ENCODE data around the gene PDPK1. TPM values are rescaled to one million over a fixed set of nuclear protein-coding genes. Genes with fewer than 3 reads are reported as not detected.

Gene PDPK1
- polyA plus RNA-seq, 1 donor (not counting 4 experiments of a cell fraction or from before 2014, with no cell fraction given): 23.4 TPM

DNA sequence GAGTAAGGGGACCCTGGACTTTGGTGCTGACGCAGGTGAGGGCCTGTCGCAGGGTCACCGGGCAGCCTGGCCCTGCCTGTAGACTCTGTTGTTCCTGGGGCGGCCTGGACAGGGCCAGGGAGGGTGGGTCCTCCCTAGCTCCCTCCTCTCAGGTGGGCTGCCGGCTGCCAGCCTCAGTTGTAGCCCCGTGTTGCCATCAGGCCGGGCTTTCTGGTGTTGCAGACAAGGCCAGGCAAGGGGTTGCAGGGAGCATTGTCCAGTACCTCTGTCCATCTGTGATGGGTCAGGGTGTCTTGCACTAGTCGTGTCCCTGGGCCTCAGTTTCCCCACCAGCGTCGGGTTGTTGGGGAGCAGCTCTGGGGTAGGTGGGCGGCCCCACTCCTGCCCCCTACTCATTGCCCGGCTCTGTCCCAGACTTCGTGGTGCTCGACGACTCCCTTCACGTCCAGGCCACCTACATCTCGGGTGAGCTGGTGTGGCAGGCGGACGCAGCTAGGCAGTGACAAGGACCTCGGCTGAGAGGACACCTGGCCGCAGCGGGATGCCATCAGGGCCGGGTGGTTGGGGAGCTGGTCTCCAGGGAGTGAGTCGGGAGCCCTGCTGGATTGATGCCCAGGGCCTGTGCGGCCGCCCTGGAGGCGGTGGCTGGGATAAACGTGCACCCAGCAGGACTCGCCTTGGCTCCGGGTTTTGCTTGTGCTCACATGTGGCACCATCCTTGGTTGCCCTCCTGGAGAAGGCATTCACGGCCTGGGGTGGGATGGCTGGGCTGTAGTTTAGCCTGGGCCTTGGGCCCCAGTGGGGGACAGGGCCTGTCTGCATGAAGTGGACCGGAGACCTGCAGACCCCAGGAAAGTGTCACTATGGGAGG lies 8.5 kb upstream of the PDPK1 start:
- Histone ChIP-seq H3K9ac (ENCODE audit: control insufficient read depth, extremely low read depth, insufficient read depth, low read length) (no peak overlapping the region), H3K27ac (ENCODE audit: control insufficient read depth, insufficient read depth, low read length) (no peak overlapping the region), H3K9me3 (ENCODE audit: control insufficient read depth, low read depth, low read length) (no peaks in the 10 kb centered on the region), H3K4me1 (ENCODE audit: control insufficient read depth, extremely low read depth, insufficient read depth, low read length) (peaks cover 14% of the 10 kb centered on the region), H3K36me3 (ENCODE audit: control insufficient read depth in 2 of 2, extremely low read depth in 1 of 2, insufficient read depth in 2 of 2, low read length in 2 of 2) (peaks cover 16 to 34% of the 10 kb centered on the region in 2 experiments), H3K79me2 (ENCODE audit: control insufficient read depth, insufficient read depth, low read length) (no peaks in the 10 kb centered on the region), H3K4me3 (ENCODE audit: control insufficient read depth in 2 of 3, extremely low read depth in 1 of 3, insufficient read depth in 2 of 3, low read depth in 1 of 3, low read length in 3 of 3) (no peak overlapping the region), H3K9me1 (ENCODE audit: control insufficient read depth, extremely low read depth, insufficient read depth, low read length) (no peaks in the 10 kb centered on the region), H2AFZ (ENCODE audit: control insufficient read depth, low read length) (no peak overlapping the region), H3K4me2 (ENCODE audit: control insufficient read depth, extremely low read depth, insufficient read depth, low read depth, low read length) (no peak overlapping the region), H3K27me3 (ENCODE audit: control insufficient read depth, extremely low read depth, insufficient read depth, low read length) (no peaks in the 10 kb centered on the region), H4K20me1 (ENCODE audit: control insufficient read depth, extremely low read depth, insufficient read depth, low read length) (peaks cover under 1% of the 10 kb centered on the region)
- dilution Hi-C loops (cut with MboI; ENCODE audit: extremely low pct_ligation_motif_present, low sequenced_read_pairs): no loop called here
- FAIRE-seq (no peak), DNase-seq (ENCODE audit: low read depth, low spot score) (no peak)
- TF ChIP-seq EZH2 (IDR thresholded peaks at IDR 0.05; ENCODE audit: low read length): no peak
- TF ChIP-seq, protein P1, sequence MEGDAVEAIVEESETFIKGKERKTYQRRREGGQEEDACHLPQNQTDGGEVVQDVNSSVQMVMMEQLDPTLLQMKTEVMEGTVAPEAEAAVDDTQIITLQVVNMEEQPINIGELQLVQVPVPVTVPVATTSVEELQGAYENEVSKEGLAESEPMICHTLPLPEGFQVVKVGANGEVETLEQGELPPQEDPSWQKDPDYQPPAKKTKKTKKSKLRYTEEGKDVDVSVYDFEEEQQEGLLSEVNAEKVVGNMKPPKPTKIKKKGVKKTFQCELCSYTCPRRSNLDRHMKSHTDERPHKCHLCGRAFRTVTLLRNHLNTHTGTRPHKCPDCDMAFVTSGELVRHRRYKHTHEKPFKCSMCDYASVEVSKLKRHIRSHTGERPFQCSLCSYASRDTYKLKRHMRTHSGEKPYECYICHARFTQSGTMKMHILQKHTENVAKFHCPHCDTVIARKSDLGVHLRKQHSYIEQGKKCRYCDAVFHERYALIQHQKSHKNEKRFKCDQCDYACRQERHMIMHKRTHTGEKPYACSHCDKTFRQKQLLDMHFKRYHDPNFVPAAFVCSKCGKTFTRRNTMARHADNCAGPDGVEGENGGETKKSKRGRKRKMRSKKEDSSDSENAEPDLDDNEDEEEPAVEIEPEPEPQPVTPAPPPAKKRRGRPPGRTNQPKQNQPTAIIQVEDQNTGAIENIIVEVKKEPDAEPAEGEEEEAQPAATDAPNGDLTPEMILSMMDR (optimal IDR thresholded peaks at IDR 0.05 in 1 of 3, IDR thresholded peaks at IDR 0.05 in 1 of 3, conservative IDR thresholded peaks at IDR 0.05 in 1 of 3; ENCODE audit: extremely low read depth in 1 of 3, insufficient read depth in 2 of 3, low read length in 3 of 3): peak in 2 of 3 experiments; percentile 15 to 20

DNA sequence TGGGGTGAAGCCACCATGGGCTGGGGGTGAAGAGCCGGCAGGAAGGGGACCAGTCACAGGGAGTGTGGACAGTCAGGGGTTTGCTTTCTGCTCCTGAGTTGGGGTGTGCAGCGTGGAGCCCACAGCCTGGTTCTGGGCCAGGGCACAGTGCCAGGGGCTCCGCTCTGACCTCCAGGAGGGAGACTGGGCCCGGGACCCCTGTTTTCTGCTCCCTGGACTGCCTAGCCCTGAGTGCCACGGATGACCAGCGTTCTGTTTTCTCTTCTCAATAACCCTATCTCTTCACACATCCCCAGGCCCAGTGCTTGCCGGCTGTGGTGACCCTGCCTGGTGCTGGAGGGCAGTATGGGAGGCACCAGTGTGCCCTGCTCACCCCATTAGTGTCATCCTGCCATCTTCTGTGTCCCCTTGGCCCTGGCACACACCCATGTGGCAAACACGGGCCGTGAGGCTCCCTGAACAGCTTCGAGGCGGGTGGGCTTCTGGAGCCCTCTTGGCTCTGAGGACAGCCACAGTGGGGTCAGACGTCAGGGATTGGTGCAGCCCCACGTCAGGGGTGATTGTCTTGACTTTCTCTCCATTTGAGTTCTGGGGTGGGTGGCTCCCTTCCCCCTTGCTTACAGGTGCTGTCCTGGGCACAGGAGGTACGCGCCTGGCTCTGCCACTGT lies 7.7 kb upstream of the PDPK1 start:
- no peak overlapping the region for H3K9ac ChIP-seq (ENCODE audit: control insufficient read depth, extremely low read depth, insufficient read depth, low read length)
- no peak overlapping the region for H2AFZ ChIP-seq (ENCODE audit: control insufficient read depth, low read length)
- H3K27me3 ChIP-seq (ENCODE audit: control insufficient read depth, extremely low read depth, insufficient read depth, low read length): no peaks in the 10 kb centered on the region
- H3K36me3 ChIP-seq (ENCODE audit: control insufficient read depth in 2 of 2, extremely low read depth in 1 of 2, insufficient read depth in 2 of 2, low read length in 2 of 2): peaks cover 11 to 28% of the 10 kb centered on the region in 2 experiments
- no peaks in the 10 kb centered on the region for H4K20me1 ChIP-seq (ENCODE audit: control insufficient read depth, extremely low read depth, insufficient read depth, low read length)
- H3K79me2 ChIP-seq (ENCODE audit: control insufficient read depth, insufficient read depth, low read length): no peaks in the 10 kb centered on the region
- peaks cover 14% of the 10 kb centered on the region for H3K4me1 ChIP-seq (ENCODE audit: control insufficient read depth, extremely low read depth, insufficient read depth, low read length)
- no peak overlapping the region for H3K4me2 ChIP-seq (ENCODE audit: control insufficient read depth, extremely low read depth, insufficient read depth, low read depth, low read length)
- no peak for FAIRE-seq
- H3K9me1 ChIP-seq (ENCODE audit: control insufficient read depth, extremely low read depth, insufficient read depth, low read length): no peaks in the 10 kb centered on the region
- H3K4me3 ChIP-seq (ENCODE audit: control insufficient read depth in 2 of 3, extremely low read depth in 1 of 3, insufficient read depth in 2 of 3, low read depth in 1 of 3, low read length in 3 of 3): no peak overlapping the region
- dilution Hi-C loops (cut with MboI; ENCODE audit: extremely low pct_ligation_motif_present, low sequenced_read_pairs): no loop called here
- no peak for DNase-seq (ENCODE audit: low read depth, low spot score)
- no peak overlapping the region for H3K27ac ChIP-seq (ENCODE audit: control insufficient read depth, insufficient read depth, low read length)
- no peak for TF ChIP-seq EZH2 (IDR thresholded peaks at IDR 0.05; ENCODE audit: low read length)
- TF ChIP-seq, protein P1 (optimal IDR thresholded peaks at IDR 0.05 in 1 of 3, IDR thresholded peaks at IDR 0.05 in 1 of 3, conservative IDR thresholded peaks at IDR 0.05 in 1 of 3; ENCODE audit: extremely low read depth in 1 of 3, insufficient read depth in 2 of 3, low read length in 3 of 3): no peak
- no peaks in the 10 kb centered on the region for H3K9me3 ChIP-seq (ENCODE audit: control insufficient read depth, low read depth, low read length)
